Common myeloid progenitor, CD34-positive (primary cell): ENCODE measurements around the gene SERINC2.

Experiments used
- CTCF ChIA-PET: fragments of 350-600 bp; sonication (Branson Sonifier 250); formaldehyde crosslinking; loops from one replicate; lab custom pipeline; 2021; ENCODE audit warnings: antibody characterized with exemption; lab: Charles Lee
- POLR2A ChIA-PET: fragments of 350-600 bp; sonication (Branson Sonifier 250); formaldehyde crosslinking; loops from one replicate; lab custom pipeline; 2021; ENCODE audit warnings: antibody characterized with exemption; lab: Charles Lee
- DNase-seq, 3 donors: peaks; one replicate each; pipeline versions ENCODE4 v3.0.0 to v3.0.0-alpha.2; 2013
- H3K27ac ChIP-seq, 2 experiments: 1 replicate in 1 of 2; 2 replicates in 1 of 2; pipeline ENCODE4 v1.7.0; 2013; ENCODE audit warnings: inconsistent platforms in 2 of 2, low read length in 2 of 2, mild to moderate bottlenecking in 2 of 2, low read depth in 1 of 2, moderate library complexity in 1 of 2; ENCODE audit not compliant: severe bottlenecking in 2 of 2, insufficient read depth in 1 of 2, poor library complexity in 1 of 2
- H3K27me3 ChIP-seq, 5 experiments: replicated peaks in 2 of 5; 1 replicate in 3 of 5; 2 replicates in 2 of 5; pipeline versions ENCODE4 v1.6.1 to v1.7.0; 2013; ENCODE audit warnings: low read length in 4 of 5, mild to moderate bottlenecking in 2 of 5, moderate library complexity in 2 of 5, inconsistent platforms in 1 of 5; ENCODE audit not compliant: insufficient read depth in 5 of 5, control insufficient read depth in 4 of 5
- H3K36me3 ChIP-seq, 4 experiments: 1 replicate in 2 of 4; 2 replicates in 2 of 4; pipeline versions ENCODE4 v1.6.1 to v1.7.0; 2013; ENCODE audit warnings: low read length in 3 of 4, control low read depth in 1 of 4, mild to moderate bottlenecking in 1 of 4; ENCODE audit not compliant: control insufficient read depth in 4 of 4, insufficient read depth in 4 of 4
- H3K4me1 ChIP-seq, 4 experiments: 1 replicate in 3 of 4; 2 replicates in 1 of 4; pipeline versions ENCODE4 v1.6.1 to v1.7.1; 2013; ENCODE audit warnings: low read length in 3 of 4, mild to moderate bottlenecking in 3 of 4, control low read depth in 1 of 4, inconsistent platforms in 1 of 4, moderate library complexity in 1 of 4; ENCODE audit not compliant: control insufficient read depth in 4 of 4, insufficient read depth in 4 of 4; ENCODE audit errors: control extremely low read depth in 1 of 4
- H3K4me3 ChIP-seq, 7 experiments: 1 replicate in 4 of 7; 2 replicates in 3 of 7; pipeline versions ENCODE4 v1.5.1 to v1.7.0; 2013; ENCODE audit warnings: mild to moderate bottlenecking in 7 of 7, low read length in 6 of 7, moderate library complexity in 6 of 7, inconsistent platforms in 2 of 7, low read depth in 2 of 7, control low read depth in 1 of 7; ENCODE audit not compliant: insufficient read depth in 4 of 7, control insufficient read depth in 1 of 7; ENCODE audit errors: extremely low read depth in 1 of 7
- H3K9me3 ChIP-seq, 5 experiments: 1 replicate in 4 of 5; 2 replicates in 1 of 5; pipeline versions ENCODE4 v1.6.1 to v1.7.1; 2013; ENCODE audit warnings: low read length in 4 of 5, mild to moderate bottlenecking in 2 of 5, inconsistent platforms in 1 of 5, low read depth in 1 of 5, moderate library complexity in 1 of 5; ENCODE audit not compliant: control insufficient read depth in 4 of 5, insufficient read depth in 2 of 5; ENCODE audit errors: control extremely low read depth in 1 of 5
- WGBS: methylation state at CpG from one replicate; pipeline ENCODE4 v1.1.5; 2013; ENCODE audit not compliant: insufficient coverage; 5-methylcytosine and 5-hydroxymethylcytosine counted together

The SERINC2 gene

DNA sequence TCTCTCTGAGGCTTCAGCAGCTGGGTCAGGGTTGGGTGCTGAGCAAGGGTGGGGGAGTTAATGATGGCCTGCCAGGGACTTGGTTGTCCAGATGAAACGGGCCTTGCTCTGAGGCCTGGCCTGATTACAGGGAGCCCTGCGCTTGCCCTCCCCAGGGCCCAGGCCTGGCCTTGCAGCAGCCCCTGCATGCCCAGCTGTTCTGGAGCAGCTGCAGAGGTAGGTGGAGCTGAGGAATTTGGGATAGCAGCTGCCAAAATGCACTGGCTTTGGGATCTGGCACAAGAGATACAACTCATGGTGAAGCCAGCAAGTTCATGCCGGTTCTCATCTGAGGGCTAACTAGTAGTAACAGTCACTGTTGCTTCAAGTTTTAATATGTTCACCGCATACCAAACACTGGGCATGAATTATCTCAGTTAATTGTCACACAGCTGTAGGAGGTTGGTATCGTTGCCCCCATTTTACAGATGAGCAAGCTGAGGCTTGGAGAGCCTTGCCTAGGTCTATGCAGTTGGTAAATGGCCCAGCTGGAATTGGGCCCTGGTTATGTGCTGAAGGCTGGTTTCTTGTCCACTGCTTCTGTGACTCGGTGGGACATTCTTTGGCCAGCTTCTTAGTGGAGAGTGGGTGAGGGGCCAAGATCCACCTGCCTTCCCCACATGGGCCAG lies 7.3 kb upstream of the SERINC2 start:
- POLR2A ChIA-PET, result no interaction called here
- Histone ChIP-seq H3K4me3 (no peak overlapping the region), H3K36me3 (no peaks in the 10 kb centered on the region), H3K4me1 (no peaks in the 10 kb centered on the region), H3K9me3 (no peaks in the 10 kb centered on the region), H3K27ac (no peak overlapping the region), H3K27me3 (peaks cover 0 to 9% (median 2%) of the 10 kb centered on the region in 5 experiments)
- 95% methylated on average over 6 of the region's 6 CpGs for WGBS
- CTCF ChIA-PET, result interaction anchor here (0.6 to 2.5 kb wide), 5 partner anchors 8 to 133 kb away, joined by 3 to 10 read pairs (median 4); no protein-coding TSS in a partner anchor
- no peak for DNase-seq

GRCh38 chr1:31407029-31407626 lies 5.9 kb upstream of the SERINC2 start:
- no peaks in the 10 kb centered on the region for H3K9me3 ChIP-seq
- H3K27me3 ChIP-seq, result peaks cover 0 to 22% (median 15%) of the 10 kb centered on the region in 5 experiments
- no peak overlapping the region for H3K27ac ChIP-seq
- H3K4me3 ChIP-seq, result no peak overlapping the region
- ChIA-PET CTCF (interaction anchor here (0.7 to 2.5 kb wide), 3 partner anchors 12 to 13 kb away, joined by 3 to 10 read pairs (median 6); no protein-coding TSS in a partner anchor), POLR2A (no interaction called here)
- 96% methylated on average over 9 of the region's 18 CpGs for WGBS
- no peaks in the 10 kb centered on the region for H3K36me3 ChIP-seq
- no peaks in the 10 kb centered on the region for H3K4me1 ChIP-seq
- DNase-seq, result no peak

DNA sequence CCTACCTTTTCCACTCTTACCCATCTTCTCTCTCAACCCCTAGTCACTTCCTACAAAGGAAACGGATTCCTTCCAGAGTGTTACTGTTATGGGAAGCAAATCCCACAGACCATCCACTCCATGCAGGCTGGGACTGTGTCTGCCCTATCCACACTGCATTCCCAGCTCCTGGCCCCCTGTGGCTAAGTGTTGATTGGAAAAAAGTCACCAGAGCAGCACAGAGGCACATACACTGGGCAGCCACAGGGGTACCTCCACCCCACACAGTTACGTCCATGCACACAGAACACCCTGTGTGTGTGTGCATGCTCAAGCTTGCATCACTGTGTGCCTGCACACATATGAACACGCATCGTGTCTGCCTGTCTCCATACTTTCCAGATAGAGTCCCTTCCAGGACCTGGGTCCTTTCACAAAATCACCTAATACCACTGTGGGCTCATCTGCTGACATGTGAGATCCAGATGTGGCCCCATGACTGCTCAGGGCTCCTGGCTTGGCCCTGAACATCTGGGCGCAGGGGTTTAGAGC lies 4.2 kb upstream of the SERINC2 start:
- no peak overlapping the region for H3K27ac ChIP-seq
- POLR2A ChIA-PET, result no interaction called here
- peaks cover 0 to 38% (median 21%) of the 10 kb centered on the region in 5 experiments for H3K27me3 ChIP-seq
- no peak overlapping the region for H3K4me3 ChIP-seq
- H3K36me3 ChIP-seq, result no peaks in the 10 kb centered on the region
- DNase-seq, result no peak
- no peaks in the 10 kb centered on the region for H3K9me3 ChIP-seq
- WGBS, result 96% methylated on average over 5 of the region's 5 CpGs
- peaks cover 0 to 12% (median 11%) of the 10 kb centered on the region in 4 experiments for H3K4me1 ChIP-seq
- CTCF ChIA-PET, result no interaction called here

DNA sequence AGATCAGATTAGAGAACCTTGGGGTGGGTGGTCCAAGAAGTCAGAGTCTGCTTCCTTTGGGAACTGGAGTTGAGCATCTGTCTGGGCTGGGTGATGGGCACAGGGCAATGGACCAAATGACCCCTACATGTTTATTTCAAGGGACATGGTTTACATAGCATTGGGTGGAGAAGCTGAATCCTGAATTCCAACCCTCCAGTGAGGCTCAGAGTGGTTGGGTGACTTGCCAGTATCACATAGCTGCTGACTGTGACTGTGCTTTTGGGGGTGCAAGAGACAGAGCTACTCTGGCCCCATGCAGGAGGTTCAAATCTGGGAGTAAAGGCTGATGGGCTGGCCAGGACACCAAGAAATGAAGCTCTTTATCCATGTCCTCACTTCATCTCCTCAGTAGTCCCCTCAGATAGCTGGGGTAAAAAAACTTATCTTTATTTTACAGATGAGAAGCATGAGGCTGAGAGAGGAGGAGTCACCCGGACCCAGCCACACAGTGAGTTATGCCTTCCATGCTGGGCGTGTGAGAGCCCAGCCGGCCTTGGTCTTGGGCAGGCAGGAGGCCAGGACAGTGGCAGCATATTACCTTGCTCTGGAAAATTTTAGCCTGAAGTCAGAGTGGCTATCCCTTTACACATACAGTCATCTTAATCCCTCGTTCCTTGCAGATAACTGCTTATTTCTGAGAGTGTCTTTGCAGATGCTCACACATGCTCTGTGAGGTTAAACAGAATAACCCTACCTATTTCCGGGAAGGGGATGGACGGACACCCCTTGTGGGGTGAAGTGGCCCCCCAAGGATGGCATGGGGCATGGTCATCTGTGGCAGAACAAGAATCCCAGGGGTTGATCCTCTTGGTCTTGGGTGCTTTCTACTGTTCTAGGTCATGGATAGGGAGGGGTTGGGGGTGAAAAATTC lies 2.8 kb upstream of the SERINC2 start:
- Histone ChIP-seq H3K9me3 (no peaks in the 10 kb centered on the region), H3K27ac (no peak overlapping the region), H3K27me3 (peaks cover 0 to 52% (median 22%) of the 10 kb centered on the region in 5 experiments), H3K4me1 (peaks cover 0 to 18% (median 15%) of the 10 kb centered on the region in 4 experiments), H3K4me3 (no peak overlapping the region), H3K36me3 (no peaks in the 10 kb centered on the region)
- DNase-seq, result no peak
- ChIA-PET POLR2A (interaction anchor here (0.9 kb wide), 1 partner anchor 8 kb away, joined by 3 read pairs; no protein-coding TSS in a partner anchor), CTCF (interaction anchor here (0.6 to 2.7 kb wide), 4 partner anchors 9 to 139 kb away, joined by 3 to 7 read pairs (median 3); no protein-coding TSS in a partner anchor)
- 93% methylated on average over 6 of the region's 6 CpGs for WGBS

- peaks cover 0 to 53% (median 22%) of the 10 kb centered on the region in 5 experiments for H3K27me3 ChIP-seq
- ChIA-PET POLR2A (no interaction called here), CTCF (interaction anchor here (0.9 to 2.7 kb wide), 4 partner anchors 8 to 138 kb away, joined by 3 to 7 read pairs (median 4); no protein-coding TSS in a partner anchor)
- DNase-seq, result no peak
- H3K27ac ChIP-seq, result no peak overlapping the region
- H3K9me3 ChIP-seq, result no peaks in the 10 kb centered on the region
- H3K36me3 ChIP-seq, result no peaks in the 10 kb centered on the region
- H3K4me1 ChIP-seq, result peaks cover 0 to 18% (median 15%) of the 10 kb centered on the region in 4 experiments
- 93% methylated on average over 4 of the region's 4 CpGs for WGBS
- H3K4me3 ChIP-seq, result no peak overlapping the region
Measured at GRCh38 chr1:31410871-31411270, 2.1 kb upstream of the SERINC2 start.

- Histone ChIP-seq H3K36me3 (no peaks in the 10 kb centered on the region), H3K4me3 (no peak overlapping the region), H3K27ac (no peak overlapping the region), H3K27me3 (peaks cover 0 to 60% (median 22%) of the 10 kb centered on the region in 5 experiments), H3K9me3 (no peaks in the 10 kb centered on the region), H3K4me1 (peaks cover 0 to 18% (median 15%) of the 10 kb centered on the region in 4 experiments)
- WGBS, result 56% methylated on average over 2 of the region's 2 CpGs
- no peak for DNase-seq
- CTCF ChIA-PET, result interaction anchor here (1.1 to 2.7 kb wide), 3 partner anchors 9 to 137 kb away, joined by 5 to 8 read pairs (median 7); no protein-coding TSS in a partner anchor
- POLR2A ChIA-PET, result no interaction called here
Measured at GRCh38 chr1:31412205-31412604, 808 bp upstream of the SERINC2 start.
